GM12878 (cell line): ENCODE data around the gene TMC2.

Experiments used
- ATF3 ChIP-seq: IDR thresholded peaks from 2 replicates; pipeline ENCODE4 v1.6.1; 2011; ENCODE audit warnings: low read depth, mild to moderate bottlenecking, low read length, moderate library complexity, borderline replicate concordance; ENCODE audit errors: extremely low read depth
- CTCF ChIP-seq, 3 experiments: IDR thresholded peaks in 2 of 3; conservative IDR thresholded peaks in 1 of 3; 2 replicates each; pipeline ENCODE4 v1.5.1; 2011; ENCODE audit warnings: low read depth in 3 of 3, low read length in 3 of 3, mild to moderate bottlenecking in 3 of 3, control low read depth in 2 of 3, moderate library complexity in 2 of 3, inconsistent platforms in 1 of 3, mixed read lengths in 1 of 3; ENCODE audit not compliant: control insufficient read depth in 2 of 3, insufficient read depth in 1 of 3; ENCODE audit errors: extremely low read depth in 1 of 3

DNA sequence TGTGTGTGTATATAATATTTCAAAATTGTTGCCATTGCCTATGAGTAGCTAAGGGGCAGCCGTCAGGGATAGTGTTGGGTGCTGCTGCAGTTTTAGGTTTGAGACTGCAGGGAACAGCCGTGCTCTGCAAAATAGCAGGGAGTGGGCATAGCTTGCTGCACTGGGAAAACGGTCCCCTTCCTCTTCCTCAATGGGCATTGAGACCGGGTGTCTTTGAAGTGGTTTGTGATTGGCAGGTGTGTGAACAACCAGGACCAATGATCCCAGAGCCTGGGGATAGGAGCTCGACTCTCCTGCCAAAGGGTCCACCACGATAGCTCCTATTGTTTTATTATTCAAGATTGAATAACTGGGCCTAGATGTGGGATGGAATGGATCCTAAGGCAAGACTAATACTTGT, 151.1 kb downstream of the TMC2 start:
- TF ChIP-seq ATF3 (no peak), CTCF (IDR thresholded peaks at IDR 0.05 in 2 of 3, conservative IDR thresholded peaks at IDR 0.05 in 1 of 3; ENCODE audit: control insufficient read depth in 2 of 3, extremely low read depth in 1 of 3, insufficient read depth in 1 of 3, low read depth in 3 of 3, low read length in 3 of 3) (no peak)
